Endothelial cell of umbilical vein (primary cell): Measurements from ENCODE around the gene DNAH3. TPM values are rescaled to one million over a fixed set of nuclear protein-coding genes. Genes with fewer than 3 reads are reported as not detected.

Source experiments
- BruUV-seq: library from RNA; stranded (reverse); fragments of 400-500 nt; replicated peaks from 2 replicates; lab custom pipeline; 2021; lab: Mats Ljungman, UMichigan
- CTCF ChIA-PET: fragments of 300-600, 350-600 bp; sonication (Branson Sonifier 250); formaldehyde crosslinking; loops from one replicate; lab custom pipeline; 2021; ENCODE audit warnings: antibody characterized with exemption, inconsistent platforms; lab: Charles Lee
- POLR2A ChIA-PET: fragments of 300-600, 350-600 bp; sonication (Branson Sonifier 250); formaldehyde crosslinking; loops from one replicate; lab custom pipeline; 2021; ENCODE audit warnings: antibody characterized with exemption, inconsistent platforms; lab: Charles Lee
- DNase-seq: peaks from one replicate; pipeline ENCODE4 v3.0.0-alpha.2; 2011; ENCODE audit warnings: low read depth, low spot score
- FAIRE-seq: peaks from 2 replicates; lab custom pipeline; 2011; peaks lifted over from hg19 to GRCh38; lab: Jason Lieb, UNC
- H2AFZ ChIP-seq: 2 replicates; pipeline ENCODE4 v1.6.0; 2012; ENCODE audit warnings: low read depth, low read length, control low read depth, inconsistent platforms
- H3K27ac ChIP-seq: 2 replicates; pipeline ENCODE4 v1.5.1; 2011; ENCODE audit warnings: low read depth, mild to moderate bottlenecking, control low read depth, low read length, moderate library complexity; ENCODE audit not compliant: insufficient read depth
- H3K27me3 ChIP-seq, 2 experiments: 2 replicates each; pipeline versions ENCODE4 v1.6.0 to v1.6.1; 2011; ENCODE audit warnings: low read length in 2 of 2, mixed read lengths in 1 of 2; ENCODE audit not compliant: control insufficient read depth in 2 of 2, insufficient read depth in 2 of 2
- H3K36me3 ChIP-seq, 2 experiments: 2 replicates in 1 of 2; 3 replicates in 1 of 2; pipeline ENCODE4 v1.5.1; 2011; ENCODE audit warnings: low read length in 2 of 2, mild to moderate bottlenecking in 1 of 2, moderate library complexity in 1 of 2; ENCODE audit not compliant: control insufficient read depth in 2 of 2, insufficient read depth in 2 of 2; ENCODE audit errors: extremely low read depth in 1 of 2
- H3K4me1 ChIP-seq: 3 replicates; pipeline ENCODE4 v1.5.1; 2011; ENCODE audit warnings: mild to moderate bottlenecking, low read length; ENCODE audit not compliant: control insufficient read depth, insufficient read depth; ENCODE audit errors: extremely low read depth
- H3K4me2 ChIP-seq: 2 replicates; pipeline ENCODE4 v1.6.1; 2011; ENCODE audit warnings: low read length, control low read depth, mixed read lengths; ENCODE audit not compliant: insufficient read depth
- H3K4me3 ChIP-seq, 3 experiments: fragments of 200-600 bp in 1 of 3; sonication (generic), shearing (Covaris generic) in 1 of 3; replicated peaks in 1 of 3; 2 replicates each; pipeline ENCODE4 v1.5.1; 2011 to 2016; ENCODE audit warnings: control low read depth in 3 of 3, low read length in 3 of 3, mild to moderate bottlenecking in 2 of 3, inconsistent platforms in 1 of 3, low read depth in 1 of 3, moderate library complexity in 1 of 3; ENCODE audit not compliant: insufficient read depth in 1 of 3
- H3K79me2 ChIP-seq: 2 replicates; pipeline ENCODE4 v1.6.0; 2012; ENCODE audit warnings: low read length, inconsistent platforms; ENCODE audit not compliant: control insufficient read depth, insufficient read depth
- H3K9ac ChIP-seq: replicated peaks from 2 replicates; pipeline ENCODE3; 2011; ENCODE audit warnings: low read length, control low read depth; ENCODE audit not compliant: insufficient read depth; ENCODE audit errors: extremely low read depth
- H3K9me1 ChIP-seq: replicated peaks from 3 replicates; pipeline ENCODE4 v1.6.0; 2011; ENCODE audit warnings: mild to moderate bottlenecking, low read length; ENCODE audit not compliant: control insufficient read depth, insufficient read depth; ENCODE audit errors: extremely low read depth
- H3K9me3 ChIP-seq: replicated peaks from 2 replicates; pipeline ENCODE4 v1.5.1; 2012; ENCODE audit warnings: low read length, inconsistent platforms; ENCODE audit not compliant: control insufficient read depth, insufficient read depth
- H4K20me1 ChIP-seq: replicated peaks from 2 replicates; pipeline ENCODE3; 2011; ENCODE audit warnings: mild to moderate bottlenecking, low read length; ENCODE audit not compliant: control insufficient read depth, insufficient read depth; ENCODE audit errors: extremely low read depth
- CTCF ChIP-seq, 2 donors: IDR thresholded peaks; 1 replicate in 1 of 2; 2 replicates in 1 of 2; pipeline ENCODE4 v1.5.1; 2011; ENCODE audit warnings: low read length in 2 of 2, mild to moderate bottlenecking in 2 of 2, moderate library complexity in 2 of 2, control low read depth in 1 of 2, inconsistent platforms in 1 of 2, low read depth in 1 of 2; ENCODE audit not compliant: insufficient read depth in 1 of 2; ENCODE audit errors: extremely low read depth in 1 of 2
- EZH2 ChIP-seq: IDR thresholded peaks from 2 replicates; pipeline ENCODE4 v1.6.1; 2012; ENCODE audit warnings: borderline replicate concordance, low read depth, mild to moderate bottlenecking, moderate library complexity, low read length, inconsistent platforms; ENCODE audit not compliant: severe bottlenecking
- FOS ChIP-seq: IDR thresholded peaks from 2 replicates; pipeline ENCODE4 v1.6.1; 2011; ENCODE audit warnings: mild to moderate bottlenecking, low read length, moderate library complexity, borderline replicate concordance; ENCODE audit not compliant: insufficient read depth
- GATA2 ChIP-seq: IDR thresholded peaks from 2 replicates; pipeline ENCODE4 v1.7.0; 2011; ENCODE audit warnings: low read depth, mild to moderate bottlenecking, moderate library complexity, mixed read lengths, low read length; ENCODE audit not compliant: insufficient read length, insufficient read depth
- JUN ChIP-seq: IDR thresholded peaks from 2 replicates; pipeline ENCODE4 v1.6.1; 2011; ENCODE audit warnings: borderline replicate concordance, low read depth; ENCODE audit not compliant: insufficient read length, insufficient read depth
- MAX ChIP-seq: IDR thresholded peaks from 2 replicates; pipeline ENCODE4 v1.6.1; 2011; ENCODE audit not compliant: insufficient read depth, insufficient read length
- MYC ChIP-seq: IDR thresholded peaks from one replicate; pipeline ENCODE4 v1.6.1; 2011; ENCODE audit warnings: mild to moderate bottlenecking, low read depth, low read length
- POLR2A ChIP-seq: IDR thresholded peaks from 2 replicates; pipeline ENCODE4 v1.6.1; 2012; ENCODE audit warnings: low read depth, mild to moderate bottlenecking, control low read depth, low read length
- POLR2AphosphoS5 ChIP-seq: IDR thresholded peaks from 2 replicates; pipeline ENCODE4 v1.6.1; 2012; ENCODE audit warnings: low read depth, mild to moderate bottlenecking, control low read depth, low read length, moderate library complexity; ENCODE audit not compliant: insufficient read depth
- dilution Hi-C: fragments of 300-500 bp; cut with MboI; formaldehyde crosslinking; loops from one replicate; pipeline ENCODE4 v1.15.0; 2019; ENCODE audit warnings: low sequenced_read_pairs; ENCODE audit not compliant: extremely low pct_ligation_motif_present
- intact Hi-C: fragments of 100-400 bp; cut with micrococcal nuclease; formaldehyde crosslinking; loops from one replicate; pipeline ENCODE4 v1.10.0; 2022
- polyA plus RNA-seq, 4 experiments: library from polyadenylated mRNA; depleted of rRNA in 3 of 4; stranded (reverse) in 3 of 4; unstranded in 1 of 4; fragments of >200 nt; gene quantifications; 2 replicates each; pipeline versions ENCODE4 v1.2.1 to v1.2.3, GENCODE V29; 2011 to 2012; ENCODE audit warnings: missing spikeins in 1 of 4
- total RNA-seq: library from RNA; stranded (reverse); gene quantifications from 2 replicates; pipeline ENCODE4 v1.2.3, GENCODE V29; 2021

DNAH3 gene
- total and polyA plus RNA-seq, 2 donors (not counting 3 experiments of a cell fraction or from before 2014, with no cell fraction given) = not detected

GRCh38 chr16:20901068-20901435 lies 249.6 kb downstream of the DNAH3 start:
- POLR2A ChIA-PET = interaction anchor here (0.9 to 2.6 kb wide), 5 partner anchors 9 to 50 kb away, joined by 4 to 15 read pairs (median 12); no protein-coding TSS in a partner anchor
- Histone ChIP-seq H3K9ac (peak overlapping the region; percentile 95), H3K27me3 (no peaks in the 10 kb centered on the region), H3K4me2 (peak overlapping the region; percentile 86), H3K9me1 (no peaks in the 10 kb centered on the region), H3K9me3 (no peaks in the 10 kb centered on the region), H3K4me1 (peaks cover 63% of the 10 kb centered on the region), H3K79me2 (peaks cover 58% of the 10 kb centered on the region), H2AFZ (no peak overlapping the region), H3K36me3 (peaks cover 0 to 6% of the 10 kb centered on the region in 2 experiments), H3K27ac (peak overlapping the region; percentile 100), H4K20me1 (no peaks in the 10 kb centered on the region), H3K4me3 (peak overlapping the region; percentile 26 to 79 (median 76))
- BruUV-seq = TSS peak; percentile 16
- FAIRE-seq (no peak), DNase-seq (no peak)
- intact Hi-C loops = loop anchor here (2.0 to 5.0 kb wide), 5 partner anchors 94 to 1291 kb away; partner anchors contain the start of genes ERI2, REXO5 and THUMPD1
- CTCF ChIA-PET = interaction anchor here (0.9 to 3.6 kb wide), 3 partner anchors 34 to 50 kb away, joined by 3 to 33 read pairs (median 6); no protein-coding TSS in a partner anchor
- no peak for TF ChIP-seq JUN
- TF ChIP-seq EZH2 = no peak
- TF ChIP-seq POLR2A = no peak
- TF ChIP-seq POLR2AphosphoS5 = no peak
- TF ChIP-seq MYC = no peak
- TF ChIP-seq GATA2 = no peak
- no peak for TF ChIP-seq FOS
- TF ChIP-seq CTCF (IDR thresholded peaks at IDR 0.05; ENCODE audit: extremely low read depth in 1 of 2, insufficient read depth in 1 of 2, low read depth in 1 of 2, low read length in 2 of 2) = no peak
- TF ChIP-seq MAX = no peak
- dilution Hi-C loops = no loop called here
